ENCODE data around the gene USP13.

USP13 gene

DNA sequence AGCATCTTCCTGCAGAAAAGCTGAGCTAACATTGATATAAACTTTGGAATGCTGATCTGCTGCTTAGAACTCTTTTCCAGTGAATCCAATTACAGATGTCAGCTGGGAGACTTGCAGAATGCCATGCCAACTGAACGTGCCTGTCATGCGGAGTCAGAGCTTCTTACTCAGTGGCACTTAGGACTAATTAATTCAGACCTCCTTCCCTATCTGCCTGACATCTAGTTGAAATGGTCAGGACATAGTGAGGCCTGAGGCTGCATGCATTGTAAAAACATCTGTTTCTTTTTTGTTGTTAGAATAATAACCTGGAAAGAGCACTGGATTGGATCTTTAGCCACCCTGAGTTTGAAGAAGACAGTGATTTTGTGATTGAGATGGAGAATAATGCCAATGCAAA, 112.6 kb downstream of the USP13 start:
- no peak for DNase-seq (ENCODE audit: low spot score)
- H3K27ac ChIP-seq = no peak overlapping the region
- H3K4me3 ChIP-seq = no peak overlapping the region
- TF ChIP-seq CTCF (IDR thresholded peaks at IDR 0.05) = no peak

- no peak for DNase-seq (ENCODE audit: low spot score)
- no peak overlapping the region for H3K27ac ChIP-seq
- no peak overlapping the region for H3K4me3 ChIP-seq
- no peak for TF ChIP-seq CTCF (IDR thresholded peaks at IDR 0.05)
Measured at GRCh38 chr3:179766416-179767133, 113.7 kb downstream of the USP13 start.

- Histone ChIP-seq H3K27ac (no peak overlapping the region), H3K4me3 (no peak overlapping the region)
- no peak for TF ChIP-seq CTCF (IDR thresholded peaks at IDR 0.05)
- no peak for DNase-seq (ENCODE audit: low spot score)
Measured at GRCh38 chr3:179768080-179768479, 115.2 kb downstream of the USP13 start.

DNA sequence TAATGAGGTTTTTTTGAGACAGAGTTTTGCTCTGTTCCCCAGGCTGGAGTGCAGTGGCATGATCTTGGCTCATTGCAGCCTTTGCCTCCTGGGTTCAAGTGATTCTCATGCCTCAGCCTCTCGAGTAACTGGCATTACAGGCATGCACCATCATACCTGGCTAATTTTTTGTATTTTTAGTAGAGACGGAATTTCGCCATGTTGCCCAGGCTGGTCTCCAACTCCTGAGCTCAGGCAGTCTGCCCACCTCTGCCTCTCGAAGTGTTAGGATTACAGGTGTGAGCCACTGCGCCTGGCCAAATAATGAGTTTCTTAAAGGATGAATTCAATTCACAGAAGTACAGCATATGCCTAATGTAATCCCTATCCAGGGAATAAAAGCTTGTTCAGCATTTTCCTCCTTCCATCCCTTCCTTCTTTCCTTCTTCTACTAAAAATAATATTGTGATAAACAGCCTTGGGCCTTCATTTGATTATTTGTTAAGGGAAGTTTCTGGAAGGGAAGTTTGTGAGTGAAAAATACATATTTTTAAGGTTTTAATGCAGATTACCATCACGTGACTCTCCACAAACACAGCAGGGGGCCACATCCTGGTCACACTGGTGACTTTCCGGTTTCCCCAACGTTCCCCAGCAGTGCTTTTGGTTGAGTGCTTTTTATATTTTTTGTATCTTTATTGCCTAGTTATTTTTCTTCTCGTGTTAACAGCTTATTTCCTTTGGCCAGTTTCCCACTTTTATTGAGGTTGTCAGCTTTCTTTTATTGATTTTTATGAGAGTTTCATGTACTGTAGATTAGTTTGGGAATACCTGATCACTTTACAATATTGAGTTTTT, 116.8 kb downstream of the USP13 start:
- Histone ChIP-seq H3K27ac (no peak overlapping the region), H3K4me3 (no peak overlapping the region)
- no peak for TF ChIP-seq CTCF (IDR thresholded peaks at IDR 0.05)
- DNase-seq (ENCODE audit: low spot score) = no peak

DNA sequence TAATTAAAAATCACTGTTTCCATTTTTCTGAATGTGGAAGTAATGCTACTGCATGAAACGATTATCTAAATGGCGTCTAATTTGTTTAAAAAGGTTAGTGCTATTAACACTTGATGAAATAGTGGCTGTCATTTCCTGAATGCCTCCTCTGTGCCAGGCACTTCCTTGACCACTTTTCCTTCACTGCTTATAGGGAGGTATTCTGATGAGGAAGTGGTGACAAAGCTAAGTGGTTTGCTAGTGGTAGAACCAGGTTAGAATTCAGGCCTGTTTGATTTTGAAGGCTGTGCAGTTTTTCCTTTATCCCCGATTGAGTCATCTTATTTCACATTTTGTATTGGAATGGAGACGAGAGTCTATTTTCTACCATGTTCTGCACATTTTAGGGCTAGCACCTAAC, 119.0 kb downstream of the USP13 start:
- H3K4me3 ChIP-seq = no peak overlapping the region
- no peak overlapping the region for H3K27ac ChIP-seq
- DNase-seq (ENCODE audit: low spot score) = no peak
- TF ChIP-seq CTCF (IDR thresholded peaks at IDR 0.05) = no peak

DNA sequence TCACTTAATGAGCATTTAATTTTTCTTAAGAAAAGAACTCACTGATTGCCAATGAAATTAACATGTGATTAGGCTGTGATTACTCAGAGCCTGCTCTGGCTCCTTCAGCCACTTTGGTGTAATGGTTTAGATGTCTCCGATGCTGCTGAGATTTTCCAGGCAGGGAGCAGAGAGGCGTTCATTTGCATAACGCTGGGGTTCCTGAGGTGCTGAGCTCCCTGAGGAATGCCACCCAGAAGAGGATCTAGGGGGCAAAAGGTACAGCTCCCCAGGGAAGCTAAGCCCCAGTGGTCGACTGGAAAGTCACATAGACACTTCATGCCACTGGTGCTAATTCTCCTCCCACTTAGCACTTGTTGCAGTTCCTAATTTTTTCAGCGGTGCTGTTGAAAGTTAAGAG, 119.5 kb downstream of the USP13 start:
- Histone ChIP-seq H3K4me3 (no peak overlapping the region), H3K27ac (no peak overlapping the region)
- DNase-seq (ENCODE audit: low spot score) = no peak
- no peak for TF ChIP-seq CTCF (IDR thresholded peaks at IDR 0.05)
